IMR-90 (cell line): ENCODE measurements around the gene TAOK1. TPM values are rescaled to one million over a fixed set of nuclear protein-coding genes. Genes with fewer than 3 reads are reported as not detected.
A peak's percentile ranks its signal among the peaks of the same experiment; 100 is the strongest.

Source experiments
- ATAC-seq: fragments of 200-7000 bp; cut with Tn5 transposase; 2 replicates; pipeline ENCODE4 v1.9.1; 2020; ENCODE audit warnings: low read depth, mild to moderate bottlenecking, moderate library complexity
- BruUV-seq: library from RNA; stranded (reverse); fragments of 400-500 nt; replicated peaks from 2 replicates; lab custom pipeline; 2021; lab: Mats Ljungman, UMichigan
- CTCF ChIA-PET: fragments of 300-600 bp; formaldehyde crosslinking; extraction: SDS; loops from one replicate; lab custom pipeline; 2021; ENCODE audit warnings: antibody characterized with exemption; lab: Yijun Ruan, JAX
- POLR2A ChIA-PET: fragments of 300-600 bp; sonication (Branson Sonifier 250); formaldehyde crosslinking; loops from one replicate; lab custom pipeline; 2022; ENCODE audit warnings: antibody characterized with exemption; ENCODE audit not compliant: unreplicated experiment; lab: Charles Lee
- DNase-seq: peaks from one replicate; pipeline ENCODE4 v3.0.0; 2013
- H2AFZ ChIP-seq: replicated peaks from 2 replicates; pipeline ENCODE3; 2013; ENCODE audit warnings: low read length, mild to moderate bottlenecking; ENCODE audit not compliant: poor library complexity
- H2AK5ac ChIP-seq: 2 replicates; pipeline ENCODE4 v1.6.1; 2013; ENCODE audit warnings: low read depth, low read length, inconsistent platforms
- H2AK9ac ChIP-seq: replicated peaks from 2 replicates; pipeline ENCODE3; 2013; ENCODE audit warnings: mild to moderate bottlenecking, low read depth, low read length, moderate library complexity; ENCODE audit not compliant: poor library complexity
- H2BK120ac ChIP-seq: 2 replicates; pipeline ENCODE4 v1.6.1; 2013; ENCODE audit warnings: low read depth, low read length, inconsistent platforms
- H2BK15ac ChIP-seq: 3 replicates; pipeline ENCODE4 v1.6.1; 2013; ENCODE audit warnings: low read depth, low read length, inconsistent platforms
- H2BK20ac ChIP-seq: 2 replicates; pipeline ENCODE4 v1.6.1; 2013; ENCODE audit warnings: low read depth, mild to moderate bottlenecking, inconsistent platforms, low read length, moderate library complexity
- H2BK5ac ChIP-seq: 2 replicates; pipeline ENCODE4 v1.6.1; 2013; ENCODE audit warnings: mild to moderate bottlenecking, low read depth, low read length, inconsistent platforms; ENCODE audit not compliant: poor library complexity, severe bottlenecking
- H3K14ac ChIP-seq: replicated peaks from 2 replicates; pipeline ENCODE4 v1.6.1; 2013; ENCODE audit warnings: low read depth, low read length, inconsistent platforms
- H3K18ac ChIP-seq: 2 replicates; pipeline ENCODE4 v1.6.1; 2013; ENCODE audit warnings: low read depth, low read length, control low read depth
- H3K23ac ChIP-seq: 2 replicates; pipeline ENCODE4 v1.6.1; 2013; ENCODE audit warnings: low read depth, low read length, inconsistent platforms
- H3K27ac ChIP-seq: 2 replicates; pipeline ENCODE4 v1.5.1; 2013; ENCODE audit warnings: mild to moderate bottlenecking, control low read depth, low read length; ENCODE audit not compliant: insufficient read depth
- H3K27me3 ChIP-seq: 2 replicates; pipeline ENCODE4 v1.6.1; 2013; ENCODE audit warnings: low read length; ENCODE audit not compliant: control insufficient read depth, insufficient read depth
- H3K36me3 ChIP-seq: 2 replicates; pipeline ENCODE4 v1.6.1; 2013; ENCODE audit warnings: low read length, mixed read lengths; ENCODE audit not compliant: control insufficient read depth, insufficient read depth
- H3K4ac ChIP-seq: 2 replicates; pipeline ENCODE4 v1.6.1; 2013; ENCODE audit warnings: low read depth, low read length, inconsistent platforms
- H3K4me1 ChIP-seq: 2 replicates; pipeline ENCODE4 v1.6.1; 2013; ENCODE audit warnings: low read length, mixed read lengths; ENCODE audit not compliant: control insufficient read depth, insufficient read depth
- H3K4me2 ChIP-seq: 2 replicates; pipeline ENCODE4 v1.6.1; 2013; ENCODE audit warnings: low read depth, mild to moderate bottlenecking, control low read depth, low read length, moderate library complexity
- H3K4me3 ChIP-seq: 2 replicates; pipeline ENCODE4 v1.5.1; 2013; ENCODE audit warnings: low read depth, mild to moderate bottlenecking, control low read depth, low read length, moderate library complexity; ENCODE audit not compliant: insufficient read depth
- H3K56ac ChIP-seq: 2 replicates; pipeline ENCODE4 v1.6.1; 2013; ENCODE audit warnings: low read length, inconsistent platforms; ENCODE audit not compliant: insufficient read depth; ENCODE audit errors: extremely low read depth
- H3K79me1 ChIP-seq, 2 experiments: 2 replicates each; pipeline ENCODE4 v1.6.1; 2013; ENCODE audit warnings: low read length in 2 of 2, inconsistent platforms in 1 of 2, low read depth in 1 of 2
- H3K9ac ChIP-seq: 2 replicates; pipeline ENCODE4 v1.6.1; 2013; ENCODE audit warnings: low read depth, low read length, control low read depth
- H3K9me1 ChIP-seq: 2 replicates; pipeline ENCODE4 v1.6.1; 2013; ENCODE audit warnings: low read length, inconsistent platforms; ENCODE audit not compliant: insufficient read depth
- H3K9me3 ChIP-seq: 2 replicates; pipeline ENCODE4 v1.6.1; 2013; ENCODE audit warnings: low read length; ENCODE audit not compliant: control insufficient read depth, insufficient read depth
- H4K20me1 ChIP-seq: 2 replicates; pipeline ENCODE4 v1.6.1; 2013; ENCODE audit warnings: low read length, inconsistent platforms; ENCODE audit not compliant: insufficient read depth
- H4K5ac ChIP-seq: 2 replicates; pipeline ENCODE4 v1.6.1; 2013; ENCODE audit warnings: mild to moderate bottlenecking, low read depth, low read length, control low read depth
- H4K8ac ChIP-seq, 2 experiments: 2 replicates each; pipeline ENCODE4 v1.6.1; 2013; ENCODE audit warnings: low read depth in 2 of 2, low read length in 2 of 2, control low read depth in 1 of 2, inconsistent platforms in 1 of 2
- H4K91ac ChIP-seq: 2 replicates; pipeline ENCODE4 v1.6.1; 2013; ENCODE audit warnings: low read depth, low read length, inconsistent platforms; ENCODE audit not compliant: insufficient read depth
- CHD1 ChIP-seq: IDR thresholded peaks from 2 replicates; pipeline ENCODE4 v1.6.1; 2012; ENCODE audit warnings: low read depth, low read length, improper control_type of control experiment
- ELK1 ChIP-seq: fragments of 150-350 bp; IDR thresholded peaks from 2 replicates; pipeline ENCODE4 v1.6.1; 2016; ENCODE audit warnings: low read depth, mild to moderate bottlenecking, low read length, moderate library complexity, borderline replicate concordance
- MAFK ChIP-seq: IDR thresholded peaks from 2 replicates; pipeline ENCODE4 v1.6.1; 2012; ENCODE audit warnings: low read depth, low read length, improper control_type of control experiment
- MXI1 ChIP-seq: IDR thresholded peaks from 2 replicates; pipeline ENCODE4 v1.6.1; 2012; ENCODE audit warnings: low read depth, mild to moderate bottlenecking, low read length, moderate library complexity, borderline replicate concordance
- WGBS, 2 experiments: methylation state at CpG; one replicate each; pipeline versions ENCODE4 v1.1.5 to v1.1.7; 2013; ENCODE audit warnings: missing lambda C conversion rate in 2 of 2; ENCODE audit not compliant: insufficient read length in 1 of 2; ENCODE audit errors: extremely low coverage in 2 of 2; 5-methylcytosine and 5-hydroxymethylcytosine counted together
- dilution Hi-C: fragments of 300-500 bp; cut with HindIII; formaldehyde crosslinking; loops from one replicate; pipeline ENCODE4 v1.14.3; 2018; ENCODE audit warnings: low sequenced_read_pairs; ENCODE audit not compliant: unreplicated experiment
- in situ Hi-C: fragments of 300-500 bp; cut with MboI; formaldehyde crosslinking; loops from 3 replicates; pipeline ENCODE4 v1.14.3; 2019; ENCODE audit warnings: low sequenced_read_pairs, inconsistent platforms, mixed read lengths
- intact Hi-C: fragments of 100-400 bp; cut with micrococcal nuclease; formaldehyde crosslinking; loops from 2 replicates; pipeline ENCODE4 v1.10.0; 2022
- polyA plus RNA-seq, 3 experiments: library from polyadenylated mRNA; depleted of rRNA; stranded (reverse); fragments of >200 nt; gene quantifications; 2 replicates each; pipeline ENCODE4 v1.2.3, GENCODE V29; 2012; ENCODE audit warnings: low replicate concordance in 1 of 3
- total RNA-seq: library from RNA; depleted of rRNA; stranded (reverse); fragments of >200 nt; gene quantifications from 2 replicates; pipeline ENCODE4 v1.2.3, GENCODE V29; 2012

The TAOK1 gene
- total and polyA plus RNA-seq, 2 of the 4 experiments (the other 2 are of a cell fraction): 9.8 to 91.8 TPM

- peaks cover 4% of the 10 kb centered on the region for H3K4me1 ChIP-seq
- H2BK5ac ChIP-seq: no peak overlapping the region
- H2AK9ac ChIP-seq: peak overlapping the region; percentile 45
- no peak overlapping the region for H4K8ac ChIP-seq
- H4K91ac ChIP-seq: no peak overlapping the region
- H2BK120ac ChIP-seq: no peak overlapping the region
- H3K4me2 ChIP-seq: no peak overlapping the region
- H2AFZ ChIP-seq: no peak overlapping the region
- H3K27ac ChIP-seq: no peak overlapping the region
- in situ Hi-C loops: no loop called here
- DNase-seq (no peak), ATAC-seq (no peak)
- ChIA-PET POLR2A (no interaction called here), CTCF (no interaction called here)
- H3K9me3 ChIP-seq: no peaks in the 10 kb centered on the region
- dilution Hi-C loops: no loop called here
- TF ChIP-seq MAFK (no peak), ELK1 (no peak), MXI1 (no peak), CHD1 (no peak)
- no TSS peak for BruUV-seq
- peaks cover 89% of the 10 kb centered on the region for H4K20me1 ChIP-seq
- H2BK15ac ChIP-seq: no peak overlapping the region
- H3K9ac ChIP-seq: no peak overlapping the region
- H3K9me1 ChIP-seq: peaks cover 13% of the 10 kb centered on the region
- no peak overlapping the region; the same call in 1 of the 2 replicates for H3K14ac ChIP-seq
- H3K4me3 ChIP-seq: no peak overlapping the region
- peaks cover 10 to 76% of the 10 kb centered on the region in 2 experiments; a peak in 3 of 4 replicates for H3K79me1 ChIP-seq
- no peak overlapping the region for H2BK20ac ChIP-seq
- no peak overlapping the region for H3K18ac ChIP-seq
- H3K23ac ChIP-seq: no peak overlapping the region
- no peak overlapping the region for H3K56ac ChIP-seq
- peaks cover 1% of the 10 kb centered on the region; the same call in 1 of the 2 replicates for H3K36me3 ChIP-seq
- H2AK5ac ChIP-seq: no peak overlapping the region
- intact Hi-C loops: no loop called here
- H3K4ac ChIP-seq: no peak overlapping the region
- no peaks in the 10 kb centered on the region for H3K27me3 ChIP-seq
- no CpG with 5 or more reads among the region's 4 CpGs for WGBS, 2 experiments
- H4K5ac ChIP-seq: no peak overlapping the region
Observed at GRCh38 chr17:29433541-29433940, 43.4 kb downstream of the TAOK1 start.
